MM.1S (cell line): ENCODE measurements around the gene HOMER2.

Experiments
- CTCF ChIP-seq: fragments of 300-600 bp; sonication (generic); IDR thresholded peaks from 2 replicates; pipeline ENCODE4 v1.5.1; 2016; ENCODE audit warnings: antibody characterized with exemption, low read length, mixed read lengths
- EZH2 ChIP-seq: fragments of 300-600 bp; sonication (generic); optimal IDR thresholded peaks from 2 replicates; pipeline ENCODE3; 2017; ENCODE audit warnings: low read depth, mild to moderate bottlenecking, antibody characterized with exemption, low read length, mixed read lengths

- no peak for TF ChIP-seq CTCF
- no peak for TF ChIP-seq EZH2
Observed at GRCh38 chr15:82966671-82967071, 14.2 kb upstream of the HOMER2 start.
